GM15510 (cell line): ENCODE measurements around the gene EWSR1.

Experiments used
- POLR2A ChIP-seq: IDR thresholded peaks from 3 replicates; pipeline ENCODE4 v1.6.1; 2011; ENCODE audit warnings: borderline replicate concordance; ENCODE audit not compliant: insufficient read length; ENCODE audit errors: extremely low read depth

EWSR1 gene

DNA sequence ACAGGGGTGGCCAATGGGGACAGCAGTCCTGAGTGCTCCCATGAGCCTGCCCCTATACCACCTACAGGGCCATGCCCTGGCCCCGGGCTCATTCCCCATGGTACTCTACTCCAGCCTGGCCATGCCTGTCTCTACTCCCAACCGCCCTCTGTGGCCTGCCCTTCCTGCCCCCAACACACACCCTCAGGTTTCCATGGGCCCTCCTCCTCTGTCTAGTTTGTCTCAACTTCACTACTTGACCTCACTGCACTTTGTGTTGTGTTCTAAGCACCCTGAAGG is 73.7 kb downstream of the EWSR1 start:
- TF ChIP-seq POLR2A: no peak

DNA sequence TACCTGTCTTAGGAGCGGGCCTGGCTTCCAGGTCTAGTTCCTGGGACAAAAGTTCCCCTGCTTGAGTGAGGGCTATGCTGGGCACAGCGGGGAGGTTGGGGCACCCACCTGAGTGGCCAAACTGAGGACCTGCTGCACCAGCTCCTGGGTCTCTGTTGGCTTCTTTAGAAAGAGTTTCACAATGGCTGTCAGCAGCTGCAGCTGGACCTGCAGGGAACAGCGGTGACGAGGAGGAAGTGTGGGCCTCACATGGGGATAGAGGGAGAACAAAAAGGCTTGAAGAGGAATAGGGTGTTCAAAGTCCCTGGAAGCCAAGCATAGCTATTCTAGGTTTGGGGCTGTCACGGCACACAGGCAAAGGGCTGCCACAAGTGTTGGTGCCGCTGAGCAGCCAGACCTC is 74.1 kb downstream of the EWSR1 start:
- no peak for TF ChIP-seq POLR2A

DNA sequence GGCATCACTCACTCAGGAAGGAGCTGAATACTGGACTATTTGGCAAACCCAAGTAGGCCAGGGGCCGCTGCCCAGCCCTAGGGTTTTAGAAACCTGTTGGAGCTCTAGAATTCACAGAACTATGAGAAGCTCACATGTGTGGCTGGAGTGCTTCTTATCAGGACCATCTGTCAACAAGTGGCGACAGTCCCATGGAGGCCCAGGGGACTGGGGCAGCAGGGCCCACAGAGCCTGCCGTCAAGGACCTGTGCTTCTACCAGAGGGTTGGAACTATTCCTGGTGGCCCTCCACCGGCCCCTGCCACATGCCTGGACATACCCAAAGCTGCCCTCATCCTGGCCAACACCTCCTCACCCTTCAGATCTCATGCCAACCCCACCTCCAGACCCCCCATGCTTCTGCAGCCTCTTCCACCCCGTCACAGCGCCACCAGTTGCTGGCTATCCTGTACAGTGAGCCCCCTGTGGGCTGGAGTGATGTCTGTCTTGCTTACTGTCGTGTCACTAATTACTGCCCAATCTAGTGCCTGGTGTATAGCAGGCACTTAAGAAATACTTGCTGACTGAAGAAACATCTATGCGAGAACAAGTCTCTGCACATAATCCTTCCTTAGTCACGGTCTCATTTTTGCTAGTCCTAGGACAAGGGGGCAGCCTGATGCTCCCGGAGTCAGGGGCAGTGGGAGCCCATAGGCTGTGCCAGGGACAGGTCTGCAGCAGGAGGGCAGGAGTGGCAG is 74.7 kb downstream of the EWSR1 start:
- no peak for TF ChIP-seq POLR2A

DNA sequence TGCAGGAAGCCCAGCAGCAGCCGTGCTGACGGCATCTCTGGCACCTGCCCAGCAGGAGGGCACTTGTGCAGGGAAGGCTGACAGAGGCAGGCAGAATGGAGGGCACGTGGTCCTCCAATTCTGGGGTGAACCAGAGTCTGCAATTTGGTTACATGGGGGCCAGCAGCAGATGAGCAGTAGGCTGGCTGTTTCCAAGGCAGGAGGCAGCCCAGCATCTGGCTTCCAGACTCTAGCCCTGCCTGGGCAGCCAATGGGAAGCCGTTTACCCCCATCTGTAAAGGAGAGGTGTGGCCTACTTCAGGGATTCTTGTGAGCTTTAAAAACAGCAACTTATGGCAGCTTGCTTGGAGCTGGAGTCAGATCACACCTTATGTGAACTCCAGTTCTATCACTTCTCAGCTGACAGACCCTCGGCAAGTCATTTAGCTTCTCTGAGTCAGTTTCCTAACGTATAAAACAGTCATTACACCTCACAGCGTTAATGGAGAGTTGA is 75.3 kb downstream of the EWSR1 start:
- TF ChIP-seq POLR2A: no peak

DNA sequence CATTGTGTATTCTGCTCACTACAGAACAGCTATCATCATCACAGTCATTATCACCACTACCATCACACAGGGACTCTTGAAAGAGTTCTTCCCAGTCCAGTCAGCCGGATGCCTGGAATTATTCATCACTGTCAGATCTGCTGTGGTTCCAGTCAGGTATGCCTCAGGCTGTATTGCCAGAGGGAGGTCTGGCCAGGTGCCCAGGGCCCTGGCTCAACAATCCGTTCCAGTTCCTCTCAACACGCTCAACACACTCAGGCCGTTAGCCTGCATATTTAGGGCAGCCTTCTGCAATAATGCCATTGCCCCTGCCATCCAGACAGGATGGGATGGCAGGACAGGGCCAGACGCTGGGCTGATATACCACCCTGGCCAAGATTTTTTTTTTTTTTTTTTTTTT is 76.1 kb downstream of the EWSR1 start:
- TF ChIP-seq POLR2A: no peak

DNA sequence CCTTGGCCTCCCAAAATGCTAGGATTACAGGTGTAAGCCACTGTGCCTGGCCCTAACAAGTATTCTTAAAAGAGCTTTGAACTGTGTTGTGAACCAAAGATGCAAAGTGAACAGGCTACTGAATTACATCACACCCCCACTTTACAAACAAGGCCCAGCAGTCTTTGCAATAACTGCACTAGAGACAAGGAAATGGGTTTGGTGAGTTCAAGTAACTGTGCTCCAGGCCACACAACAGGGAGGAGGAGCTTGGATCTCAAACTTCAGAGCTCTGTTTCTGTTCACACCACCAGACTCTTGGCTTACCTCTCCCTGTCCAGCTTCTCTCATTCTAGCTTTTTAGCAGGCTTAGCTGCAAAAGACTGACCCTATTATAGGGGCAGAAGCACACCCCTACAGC is 77.9 kb downstream of the EWSR1 start:
- TF ChIP-seq POLR2A: no peak

DNA sequence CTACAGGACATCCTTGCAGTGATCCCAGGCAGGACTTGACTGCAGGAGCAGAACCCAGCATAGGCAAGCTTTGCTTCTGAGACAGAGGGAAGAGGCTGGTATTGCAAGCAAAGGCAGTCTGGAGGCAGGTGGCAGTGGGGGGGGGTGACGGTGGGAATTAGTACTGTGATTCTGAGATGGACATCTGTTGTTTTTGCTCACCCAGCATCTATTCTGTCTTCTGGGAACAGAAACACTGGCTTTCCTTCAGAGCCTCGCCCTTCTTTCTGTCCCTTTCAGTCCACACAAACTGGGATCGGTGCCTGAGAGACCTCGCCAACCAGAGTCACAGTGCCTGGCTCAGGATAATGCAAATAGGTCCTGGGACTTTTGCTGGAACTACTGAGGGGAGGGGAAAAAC is 78.6 kb downstream of the EWSR1 start:
- TF ChIP-seq POLR2A: no peak

DNA sequence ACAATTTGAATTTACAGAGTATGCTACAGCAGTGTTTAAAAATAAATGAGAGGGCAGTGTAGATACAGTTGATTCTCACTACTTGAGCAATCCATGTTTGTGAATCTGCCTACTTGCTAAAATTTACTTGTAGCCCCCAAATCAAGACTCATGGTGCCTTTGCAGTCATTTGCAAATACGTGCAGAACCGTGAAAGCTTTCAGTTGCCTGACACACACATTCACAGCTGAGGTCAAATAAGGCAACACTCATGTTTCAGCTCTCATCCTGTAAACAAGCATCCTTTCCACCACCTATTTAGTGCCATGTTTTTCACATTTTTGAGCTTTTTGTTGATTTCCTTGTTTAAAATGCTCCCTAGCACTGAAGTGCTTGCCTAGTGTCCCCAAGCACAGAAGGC is 80.0 kb downstream of the EWSR1 start:
- TF ChIP-seq POLR2A: no peak

DNA sequence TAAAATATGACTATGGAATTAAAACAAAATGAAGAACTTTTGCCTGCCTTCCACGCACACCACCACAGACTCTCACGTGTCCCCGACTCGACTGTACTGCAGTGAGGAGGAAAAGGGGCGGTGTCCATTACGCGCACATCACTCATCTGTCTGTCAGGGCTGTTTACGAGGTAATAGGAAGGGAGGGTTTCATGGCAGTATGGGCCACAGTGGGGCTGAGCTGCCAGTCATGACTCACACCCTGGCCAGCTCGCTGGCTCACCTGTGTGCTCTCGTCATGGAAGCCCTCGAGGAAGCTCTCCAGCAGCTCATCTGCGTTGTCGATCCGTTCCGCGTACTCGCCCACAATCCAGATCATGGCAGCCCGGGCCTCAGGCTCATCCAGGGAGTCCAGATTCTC is 80.9 kb downstream of the EWSR1 start:
- no peak for TF ChIP-seq POLR2A
